GM21717 (cell line): ENCODE results near the gene CDC42BPB.
"Not testable (repeated sequence)": the region's sequence is repeated elsewhere in the genome, so short reads cannot be mapped to it uniquely, and the experiment has no call there.

Experiments used
- ATAC-seq: cut with Tn5 transposase; IDR thresholded peaks from one replicate; pipeline ENCODE4 v1.9.1; 2021; ENCODE audit warnings: mild to moderate bottlenecking, moderate library complexity; ENCODE audit not compliant: unreplicated experiment

Gene CDC42BPB

GRCh38 chr14:102930753-102931579 is 126.4 kb downstream of the CDC42BPB start:
- ATAC-seq: no peak

DNA sequence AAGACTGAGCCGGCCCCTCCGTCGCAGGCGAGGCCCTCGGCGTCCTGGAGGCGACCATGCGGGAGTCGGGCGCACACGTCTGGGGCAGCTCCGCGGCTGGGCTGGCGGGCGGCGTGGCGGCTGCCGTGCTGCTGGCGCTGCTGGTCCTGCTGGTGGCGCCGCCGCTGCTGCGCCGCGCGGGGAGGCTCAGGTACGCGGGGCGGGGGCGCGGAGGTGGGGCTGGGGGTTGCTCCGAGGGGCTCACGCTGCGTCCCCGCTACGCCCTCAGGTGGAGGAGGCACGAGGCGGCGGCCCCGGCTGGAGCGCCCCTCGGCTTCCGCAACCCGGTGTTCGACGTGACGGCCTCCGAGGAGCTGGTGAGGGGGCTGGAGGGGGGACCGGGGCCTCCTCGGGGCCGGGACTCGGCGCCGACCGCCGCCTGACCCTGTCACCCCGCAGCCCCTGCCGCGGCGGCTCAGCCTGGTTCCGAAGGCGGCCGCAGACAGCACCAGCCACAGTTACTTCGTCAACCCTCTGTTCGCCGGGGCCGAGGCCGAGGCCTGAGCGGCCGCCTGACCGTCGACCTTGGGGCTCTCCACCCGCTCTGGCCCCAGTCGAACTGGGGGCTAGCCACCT is 127.1 kb downstream of the CDC42BPB start:
- no peak for ATAC-seq

DNA sequence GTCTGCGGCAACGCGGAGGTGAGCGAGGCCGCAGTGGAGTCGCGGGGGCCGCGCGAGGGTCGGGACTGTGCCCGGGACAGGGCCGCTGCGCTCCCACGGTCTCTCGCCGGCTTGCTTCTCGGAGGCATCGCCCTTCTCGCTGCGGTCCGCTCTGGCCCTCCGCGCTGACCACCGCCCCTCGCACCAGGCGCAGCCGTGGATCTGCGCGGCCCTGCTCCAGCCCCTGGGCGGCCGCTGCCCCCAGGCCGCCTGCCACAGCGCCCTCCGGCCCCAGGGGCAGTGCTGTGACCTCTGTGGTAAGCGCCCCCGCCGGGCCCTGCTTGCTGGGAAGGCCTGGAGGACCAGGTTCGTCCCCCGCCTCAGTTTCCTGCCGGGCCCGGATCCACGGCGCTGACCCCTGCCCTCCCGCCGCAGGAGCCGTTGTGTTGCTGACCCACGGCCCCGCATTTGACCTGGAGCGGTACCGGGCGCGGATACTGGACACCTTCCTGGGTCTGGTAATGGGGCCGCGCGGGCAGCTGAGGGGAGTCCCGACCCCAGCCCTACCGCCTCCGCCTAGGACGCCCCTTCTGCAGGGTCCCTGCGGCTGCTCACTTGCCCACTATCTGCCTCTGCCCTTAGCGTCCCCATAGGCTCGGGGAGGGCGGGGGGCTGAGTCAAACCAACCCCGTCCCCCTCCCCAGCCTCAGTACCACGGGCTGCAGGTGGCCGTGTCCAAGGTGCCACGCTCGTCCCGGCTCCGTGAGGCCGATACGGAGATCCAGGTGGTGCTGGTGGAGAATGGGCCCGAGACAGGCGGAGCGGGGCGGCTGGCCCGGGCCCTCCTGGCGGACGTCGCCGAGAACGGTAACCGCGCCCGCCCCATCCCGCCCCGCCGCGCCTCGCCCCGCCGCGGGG is 127.9 kb downstream of the CDC42BPB start:
- no peak for ATAC-seq

DNA sequence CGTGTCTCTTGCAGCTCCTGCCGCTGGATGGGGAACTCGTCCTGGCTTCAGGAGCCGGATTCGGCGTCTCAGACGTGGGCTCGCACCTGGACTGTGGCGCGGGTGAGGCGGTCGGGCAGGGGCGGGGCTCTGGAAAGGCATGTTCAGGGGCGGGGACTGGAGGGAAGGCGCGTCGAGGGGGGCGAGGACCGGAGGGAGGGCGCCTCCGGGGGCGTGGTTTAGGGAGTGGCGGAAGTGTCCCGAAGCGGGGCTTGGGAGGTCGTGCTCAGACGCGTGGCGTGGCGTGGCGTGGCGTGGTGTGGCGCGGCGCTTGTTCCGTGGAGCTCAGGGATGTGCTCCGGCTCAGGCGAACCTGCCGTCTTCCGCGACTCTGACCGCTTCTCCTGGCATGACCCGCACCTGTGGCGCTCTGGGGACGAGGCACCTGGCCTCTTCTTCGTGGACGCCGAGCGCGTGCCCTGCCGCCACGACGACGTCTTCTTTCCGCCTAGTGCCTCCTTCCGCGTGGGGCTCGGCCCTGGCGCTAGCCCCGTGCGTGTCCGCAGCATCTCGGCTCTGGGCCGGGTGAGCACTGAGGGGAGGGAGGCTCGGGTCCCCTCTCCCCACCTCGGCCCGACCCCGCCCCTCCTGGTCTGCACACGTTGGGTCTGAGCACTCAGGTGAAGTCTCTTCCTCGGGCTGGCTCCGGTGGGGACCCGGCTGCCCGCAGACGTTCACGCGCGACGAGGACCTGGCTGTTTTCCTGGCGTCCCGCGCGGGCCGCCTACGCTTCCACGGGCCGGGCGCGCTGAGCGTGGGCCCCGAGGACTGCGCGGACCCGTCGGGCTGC is 128.7 kb downstream of the CDC42BPB start:
- ATAC-seq: peak; percentile 51

- peak; percentile 4 for ATAC-seq
Observed at GRCh38 chr14:102927878-102928411, 129.4 kb downstream of the CDC42BPB start.

- no peak for ATAC-seq
Observed at GRCh38 chr14:102927346-102927877, 129.9 kb downstream of the CDC42BPB start.

- not testable (repeated sequence) for ATAC-seq
Observed at GRCh38 chr14:102926840-102927239, 130.5 kb downstream of the CDC42BPB start.

DNA sequence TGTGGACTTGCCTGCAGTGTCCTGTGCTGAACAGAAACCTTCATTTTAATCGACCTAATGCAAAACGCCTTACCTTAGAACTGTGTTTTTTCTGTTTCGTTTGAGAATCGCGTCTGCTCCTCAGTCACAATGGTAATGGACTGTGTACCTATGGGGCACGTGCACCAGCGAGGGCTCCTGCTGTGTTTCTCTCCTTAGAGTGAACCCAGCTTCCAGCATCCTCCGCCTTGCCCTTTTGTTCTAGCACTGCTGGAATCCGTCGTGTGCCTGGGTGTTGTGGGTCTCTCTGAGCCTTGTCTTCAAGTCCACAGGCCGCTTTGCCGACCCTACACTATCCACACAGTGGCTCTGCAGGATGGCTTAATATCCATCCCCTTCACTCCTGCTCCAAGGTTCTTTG is 131.2 kb downstream of the CDC42BPB start:
- ATAC-seq: no peak

DNA sequence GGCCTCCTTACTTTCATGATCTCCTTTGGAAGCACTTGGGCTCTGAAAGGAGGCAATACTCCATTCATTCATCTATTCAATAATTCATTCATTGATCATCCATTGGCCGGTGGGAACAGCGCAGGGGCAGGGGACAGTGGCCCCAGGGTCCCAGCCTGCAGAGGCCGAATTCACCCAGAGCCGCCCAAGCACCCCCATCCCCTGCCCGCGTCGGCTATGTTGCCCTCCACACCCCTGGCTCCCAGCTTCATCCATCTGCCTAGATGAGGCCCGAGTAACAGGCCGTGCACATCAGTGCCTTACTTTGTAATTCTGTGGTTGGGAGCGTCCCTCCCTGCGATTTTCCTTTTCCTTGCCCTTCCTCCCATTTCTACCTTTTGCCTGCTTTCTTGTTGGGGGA is 131.7 kb downstream of the CDC42BPB start:
- no peak for ATAC-seq

- ATAC-seq: no peak
Observed at GRCh38 chr14:102924632-102925588, 132.4 kb downstream of the CDC42BPB start.

DNA sequence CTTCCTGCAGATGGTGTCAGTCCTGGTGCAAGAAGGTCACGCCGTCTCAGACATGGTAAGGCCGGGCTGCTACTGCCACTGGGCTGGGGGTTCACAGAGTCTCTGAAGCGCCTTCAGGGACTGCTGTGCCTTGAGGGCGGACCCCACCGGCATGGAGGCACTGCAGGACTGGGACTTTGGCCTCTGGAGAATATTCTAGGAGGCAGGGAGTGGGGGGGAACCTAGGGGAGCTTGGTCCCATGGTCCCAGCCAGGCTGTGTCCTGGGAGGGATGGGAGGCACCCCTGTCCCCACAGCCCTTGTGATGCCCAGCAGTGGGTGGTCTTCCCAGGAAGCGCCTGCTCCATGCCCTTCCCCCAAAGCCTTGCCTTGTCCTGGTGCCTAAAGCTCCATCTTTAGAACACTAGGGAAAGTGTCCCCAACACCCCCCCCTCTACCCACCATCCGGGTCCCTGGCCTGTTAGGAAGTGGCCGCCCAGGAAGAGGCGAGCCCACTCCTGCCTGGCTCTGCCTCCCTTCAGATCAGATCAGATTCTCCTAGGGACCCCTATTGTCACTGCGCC is 133.3 kb downstream of the CDC42BPB start:
- ATAC-seq: no peak

GRCh38 chr14:102923201-102923924 is 134.0 kb downstream of the CDC42BPB start:
- no peak for ATAC-seq

- ATAC-seq: no peak
Observed at GRCh38 chr14:102922490-102923200, 134.7 kb downstream of the CDC42BPB start, which contains the start of gene AMN. TSS of gene AMN (plus strand) at chr14:102922663. CDS start at chr14:102922689, 26 bp downstream.

- ATAC-seq: no peak
Observed at GRCh38 chr14:102920998-102921304, 136.4 kb downstream of the CDC42BPB start.

- no peak for ATAC-seq
Observed at GRCh38 chr14:102920273-102920997, 136.9 kb downstream of the CDC42BPB start.

- ATAC-seq: no peak
Observed at GRCh38 chr14:102918438-102918837, 138.9 kb downstream of the CDC42BPB start.
